Neural crest cell (in vitro differentiated cells): ENCODE data around the gene GFOD1. TPM values are rescaled to one million over a fixed set of nuclear protein-coding genes. Genes with fewer than 3 reads are reported as not detected.

Source experiments
- DNase-seq: peaks from one replicate; pipeline ENCODE4 v3.0.0; 2021; ENCODE audit warnings: low read depth, mixed read lengths, low spot score
- H3K27ac Mint-ChIP-seq: one replicate; pipeline ENCODE4 v1.8.0; 2021; ENCODE audit warnings: mild to moderate bottlenecking, mixed read lengths; ENCODE audit not compliant: unreplicated experiment
- H3K27me3 Mint-ChIP-seq: 2 replicates; pipeline ENCODE4 v1.8.0; 2021; ENCODE audit warnings: low read depth, mild to moderate bottlenecking, mixed read lengths
- H3K36me3 Mint-ChIP-seq: 2 replicates; pipeline ENCODE4 v1.8.0; 2021; ENCODE audit warnings: low read depth, mild to moderate bottlenecking, mixed read lengths
- H3K4me1 Mint-ChIP-seq: 2 replicates; pipeline ENCODE4 v1.8.0; 2021; ENCODE audit warnings: mixed read lengths
- H3K4me3 Mint-ChIP-seq: one replicate; pipeline ENCODE4 v1.8.0; 2021; ENCODE audit warnings: mild to moderate bottlenecking, mixed read lengths
- H3K9me3 Mint-ChIP-seq: 2 replicates; pipeline ENCODE4 v1.8.0; 2021; ENCODE audit warnings: mixed read lengths
- CTCF ChIP-seq: fragments of 200-600 bp; sonication (generic); conservative IDR thresholded peaks from 2 replicates; pipeline ENCODE4 v1.5.0; 2021; ENCODE audit warnings: antibody characterized with exemption, mild to moderate bottlenecking
- total RNA-seq: library from RNA; stranded (reverse); gene quantifications from 2 replicates; pipeline ENCODE4 v1.2.1, GENCODE V29; 2021

GFOD1 gene
- total RNA-seq, 1 donor from 2014 or later, result 2.2 TPM

DNA sequence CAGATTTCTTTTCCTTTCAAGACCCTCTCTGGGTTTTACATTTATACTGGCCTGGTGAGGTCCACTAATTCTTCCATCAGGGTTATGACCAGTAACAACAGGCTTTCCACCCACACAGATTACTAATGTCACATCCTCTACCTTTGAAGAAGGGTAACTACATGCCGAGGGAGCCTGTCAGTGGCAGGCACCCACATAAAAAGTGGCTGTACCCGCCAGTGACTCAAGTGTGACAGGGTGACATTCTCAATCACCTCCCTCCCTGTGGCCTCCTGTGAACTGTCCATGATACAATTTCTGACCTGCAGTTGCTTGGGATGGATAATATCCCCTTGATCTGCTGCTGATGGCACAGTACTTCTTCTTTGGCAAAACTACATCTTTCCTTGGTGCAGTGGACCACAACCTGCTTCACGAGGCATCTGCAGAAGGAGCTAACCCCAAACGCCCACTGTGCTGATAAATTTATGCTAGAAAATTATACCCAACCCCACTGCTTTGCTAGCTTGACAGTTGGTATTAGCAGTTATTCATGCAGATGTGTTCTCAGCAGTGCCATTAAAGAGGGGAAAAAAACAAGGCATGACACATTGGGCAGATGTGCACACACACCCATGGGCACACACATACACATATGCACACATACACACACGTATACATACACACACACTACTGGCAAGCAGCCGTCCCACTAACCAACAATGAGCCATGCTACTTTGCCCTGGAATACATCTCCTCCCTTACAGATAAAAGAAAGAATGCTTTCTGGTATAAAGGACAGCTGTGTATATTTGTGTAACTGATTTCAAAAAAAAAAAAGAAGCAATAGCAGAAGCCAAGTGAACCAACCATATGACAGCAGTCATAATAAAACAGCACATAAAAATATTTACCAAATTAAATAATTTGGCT, 20.8 kb downstream of the GFOD1 start:
- Mint-ChIP-seq H3K4me1 (peaks cover 34% of the 10 kb centered on the region), H3K9me3 (no peaks in the 10 kb centered on the region), H3K27ac (no peak overlapping the region), H3K4me3 (no peak overlapping the region), H3K36me3 (no peaks in the 10 kb centered on the region), H3K27me3 (no peaks in the 10 kb centered on the region)
- TF ChIP-seq CTCF, result no peak
- DNase-seq, result no peak

DNA sequence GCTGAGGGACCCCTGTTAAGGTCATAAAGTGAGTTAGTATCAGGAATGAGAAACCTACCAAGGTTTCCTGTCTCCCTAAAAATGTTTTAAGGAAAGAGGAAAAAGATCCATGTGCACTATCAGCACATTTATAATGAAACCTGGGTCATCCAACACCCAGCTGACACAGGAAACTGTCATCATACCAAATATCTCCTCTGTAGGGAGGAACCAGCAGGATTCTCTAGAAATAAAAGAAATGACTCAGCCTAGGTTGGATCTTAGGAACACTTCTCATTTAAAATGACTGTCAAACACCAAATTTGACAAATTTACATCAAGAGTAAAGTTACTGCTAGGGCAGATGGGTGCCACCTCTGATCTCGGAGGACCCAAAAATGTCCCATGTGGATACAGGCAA, 21.7 kb downstream of the GFOD1 start:
- Mint-ChIP-seq H3K4me1 (peaks cover 33% of the 10 kb centered on the region), H3K4me3 (no peak overlapping the region), H3K27me3 (no peaks in the 10 kb centered on the region), H3K27ac (no peak overlapping the region), H3K36me3 (no peaks in the 10 kb centered on the region), H3K9me3 (no peaks in the 10 kb centered on the region)
- no peak for TF ChIP-seq CTCF
- DNase-seq, result no peak

- Mint-ChIP-seq H3K27me3 (no peaks in the 10 kb centered on the region), H3K36me3 (no peaks in the 10 kb centered on the region), H3K4me1 (peaks cover 23% of the 10 kb centered on the region), H3K9me3 (no peaks in the 10 kb centered on the region), H3K4me3 (no peak overlapping the region), H3K27ac (no peak overlapping the region)
- no peak for TF ChIP-seq CTCF
- no peak for DNase-seq
These were observed 23.5 kb downstream of the GFOD1 start for GRCh38 chr6:13463941-13464340.

DNA sequence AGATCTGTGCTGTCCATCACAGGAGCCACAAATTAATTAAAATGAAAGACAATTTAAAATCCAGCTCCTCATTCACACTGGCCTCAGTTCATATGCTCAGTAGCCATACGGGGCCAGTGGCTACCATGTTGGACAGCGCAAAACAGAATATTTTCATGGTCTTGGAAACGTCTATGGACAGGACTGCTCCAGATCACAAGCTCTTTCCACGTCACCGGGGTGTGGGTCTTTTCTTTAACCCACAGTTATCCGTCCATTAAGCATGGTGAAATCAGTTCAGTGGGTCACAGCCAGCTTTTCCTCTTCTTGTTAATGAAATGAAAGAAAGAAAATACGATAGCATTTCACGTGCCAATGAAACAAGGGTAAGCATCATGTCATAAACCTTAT, 24.1 kb downstream of the GFOD1 start:
- H3K27ac Mint-ChIP-seq, result no peak overlapping the region
- no peaks in the 10 kb centered on the region for H3K36me3 Mint-ChIP-seq
- H3K27me3 Mint-ChIP-seq, result no peaks in the 10 kb centered on the region
- no peak for TF ChIP-seq CTCF
- H3K4me3 Mint-ChIP-seq, result no peak overlapping the region
- H3K4me1 Mint-ChIP-seq, result peaks cover 23% of the 10 kb centered on the region
- DNase-seq, result no peak
- H3K9me3 Mint-ChIP-seq, result no peaks in the 10 kb centered on the region

- Mint-ChIP-seq H3K27ac (no peak overlapping the region), H3K4me1 (peaks cover 23% of the 10 kb centered on the region), H3K27me3 (no peaks in the 10 kb centered on the region), H3K4me3 (no peak overlapping the region), H3K36me3 (no peaks in the 10 kb centered on the region), H3K9me3 (no peaks in the 10 kb centered on the region)
- no peak for DNase-seq
- no peak for TF ChIP-seq CTCF
These were observed 24.7 kb downstream of the GFOD1 start for GRCh38 chr6:13462458-13463327.
